Stimulated activated CD4-positive, alpha-beta T cell treated with anti-CD3 and anti-CD28 coated beads, Interleukin-2, amount 100 ng/mL, for 24 hours (primary cell): Measurements from ENCODE around the gene ATP6AP2.
"Not testable (repeated sequence)": the region's sequence is repeated elsewhere in the genome, so short reads cannot be mapped to it uniquely, and the experiment has no call there.

Experiments
- DNase-seq, 2 donors: peaks; one replicate each; pipeline ENCODE4 v3.0.0-alpha.2; 2020

ATP6AP2 gene

GRCh38 chrX:40578039-40578695 lies 2.6 kb upstream of the ATP6AP2 start:
- DNase-seq: no peak

- no peak for DNase-seq
These were observed 1.6 kb upstream of the ATP6AP2 start for GRCh38 chrX:40579141-40579540.

GRCh38 chrX:40579900-40580536 lies 752 bp upstream of the ATP6AP2 start:
- DNase-seq: no peak

GRCh38 chrX:40581336-40581920 lies 658 bp downstream of the ATP6AP2 start:
- DNase-seq: no peak

GRCh38 chrX:40582178-40582577 lies 1.4 kb downstream of the ATP6AP2 start:
- DNase-seq: not testable (repeated sequence)

GRCh38 chrX:40582811-40583210 lies 2.0 kb downstream of the ATP6AP2 start:
- no peak for DNase-seq

GRCh38 chrX:40587623-40588022 lies 6.9 kb downstream of the ATP6AP2 start:
- DNase-seq: not testable (repeated sequence)

- DNase-seq: peak; percentile 9 to 22
These were observed 9.0 kb downstream of the ATP6AP2 start for GRCh38 chrX:40589616-40590321.

GRCh38 chrX:40603446-40603845 lies 22.7 kb downstream of the ATP6AP2 start:
- no peak for DNase-seq

- DNase-seq: no peak
These were observed 26.6 kb downstream of the ATP6AP2 start for GRCh38 chrX:40607381-40607780.

GRCh38 chrX:40612511-40612910 lies 31.7 kb downstream of the ATP6AP2 start:
- DNase-seq: no peak

GRCh38 chrX:40615976-40616375 lies 35.2 kb downstream of the ATP6AP2 start:
- no peak for DNase-seq

- DNase-seq: no peak
These were observed 36.8 kb downstream of the ATP6AP2 start for GRCh38 chrX:40617566-40617965.

- DNase-seq: no peak
These were observed 41.8 kb downstream of the ATP6AP2 start for GRCh38 chrX:40622479-40623138.

GRCh38 chrX:40623139-40623536 lies 42.4 kb downstream of the ATP6AP2 start, which contains the start of gene MPC1L:
Gene MPC1L (plus strand): TSS chrX:40623428. CDS start chrX:40623566, 138 bp downstream.
- DNase-seq: no peak

GRCh38 chrX:40623665-40624064 lies 42.9 kb downstream of the ATP6AP2 start:
- DNase-seq: no peak

GRCh38 chrX:40625294-40625693 lies 44.5 kb downstream of the ATP6AP2 start:
- no peak for DNase-seq

- no peak for DNase-seq
These were observed 47.7 kb downstream of the ATP6AP2 start for GRCh38 chrX:40628506-40628905.

GRCh38 chrX:40632199-40632598 lies 51.4 kb downstream of the ATP6AP2 start:
- no peak for DNase-seq

- DNase-seq: no peak
These were observed 56.9 kb downstream of the ATP6AP2 start for GRCh38 chrX:40637687-40638086.

GRCh38 chrX:40644176-40644575 lies 63.4 kb downstream of the ATP6AP2 start:
- no peak for DNase-seq

GRCh38 chrX:40644821-40645358 lies 64.1 kb downstream of the ATP6AP2 start:
- DNase-seq: peak; percentile 19 to 40
